ENCODE results near the gene P2RX3.

The P2RX3 gene

DNA sequence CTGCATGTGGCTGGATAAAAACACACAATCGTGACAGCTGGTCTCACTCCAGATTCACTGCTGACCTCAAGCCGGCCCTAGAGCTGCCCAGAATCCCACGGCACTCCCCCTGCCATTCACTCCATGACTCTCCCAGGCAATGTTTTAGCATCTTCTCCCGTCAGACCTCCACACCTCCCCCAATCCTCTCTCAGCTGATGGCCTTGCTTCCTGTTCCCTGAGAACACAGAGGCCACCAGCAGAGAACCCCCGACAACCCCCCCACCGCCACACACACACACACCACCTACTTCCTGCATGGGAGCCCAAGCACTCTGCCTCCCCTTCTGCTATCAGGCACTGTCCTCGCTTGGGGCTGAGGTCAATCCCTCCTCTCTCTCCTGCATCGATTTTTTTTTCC, 22.7 kb upstream of the P2RX3 start:
- no peak for TF ChIP-seq Cebpa-rat (IDR thresholded peaks at IDR 0.05)
- Histone ChIP-seq H3K27ac (0 out of 2 replicates have a peak overlapping the region, but pooled peaks have one; percentile 38), H3K4me2 (peak overlapping the region; percentile 37), H3K27me3 (no peaks in the 10 kb centered on the region), H3K36me3 (peaks cover 81% of the 10 kb centered on the region), H3K9ac (no peak overlapping the region), H3K4me3 (no peak overlapping the region), H3K9me3 (no peaks in the 10 kb centered on the region), H3K4me1 (peaks cover 32% of the 10 kb centered on the region), H4K20me1 (peaks cover 72% of the 10 kb centered on the region)

DNA sequence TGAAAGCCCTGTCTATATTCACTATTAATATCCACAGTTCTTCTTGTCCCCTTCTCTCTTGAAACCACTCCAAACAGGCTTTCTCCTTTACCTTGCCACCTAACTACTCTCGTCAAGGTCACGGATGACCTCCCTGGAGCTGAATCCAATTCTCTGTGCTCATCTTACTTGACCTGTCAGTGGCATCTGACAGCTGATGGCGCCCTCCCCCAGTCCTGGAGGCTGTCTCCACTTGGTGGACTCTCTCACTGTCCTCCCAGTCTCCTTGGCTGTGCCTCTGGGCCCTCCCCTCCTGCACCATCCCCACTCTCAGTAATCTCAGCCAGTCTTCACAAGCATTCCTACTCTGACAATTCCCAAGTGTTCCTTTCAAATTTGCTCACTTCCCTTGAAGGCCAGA, 22.1 kb upstream of the P2RX3 start:
- Histone ChIP-seq H3K9ac (no peak overlapping the region), H3K27ac (no peak overlapping the region), H4K20me1 (peaks cover 72% of the 10 kb centered on the region), H3K9me3 (no peaks in the 10 kb centered on the region), H3K4me3 (no peak overlapping the region), H3K4me1 (peaks cover 27% of the 10 kb centered on the region), H3K36me3 (peaks cover 83% of the 10 kb centered on the region), H3K4me2 (peak overlapping the region; percentile 37), H3K27me3 (no peaks in the 10 kb centered on the region)
- TF ChIP-seq Cebpa-rat (IDR thresholded peaks at IDR 0.05), result no peak

DNA sequence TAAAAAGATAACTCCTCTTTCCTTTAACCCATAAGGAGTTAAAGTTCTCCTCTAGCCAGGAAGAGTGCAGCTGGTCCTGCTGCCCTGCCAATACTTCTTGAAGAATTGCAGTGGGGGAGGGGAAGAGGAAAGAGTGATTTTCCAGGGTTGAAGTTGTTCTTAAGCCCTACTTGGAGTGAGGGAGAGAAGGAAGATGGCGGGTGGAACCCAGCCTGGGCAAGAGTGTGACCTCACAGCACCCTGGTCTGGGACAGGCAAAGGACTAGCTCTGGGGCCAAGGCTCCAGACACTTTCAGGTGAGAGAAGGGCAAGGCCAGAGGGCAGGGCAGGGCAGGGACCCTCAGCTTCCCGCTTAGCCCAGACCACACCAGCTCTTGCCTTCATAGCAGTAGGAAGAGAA, 20.0 kb upstream of the P2RX3 start:
- no peaks in the 10 kb centered on the region for H3K27me3 ChIP-seq
- peaks cover 76% of the 10 kb centered on the region for H4K20me1 ChIP-seq
- no peak overlapping the region for H3K9ac ChIP-seq
- peaks cover 30% of the 10 kb centered on the region for H3K4me1 ChIP-seq
- H3K4me2 ChIP-seq, result no peak overlapping the region
- H3K9me3 ChIP-seq, result no peaks in the 10 kb centered on the region
- H3K27ac ChIP-seq, result no peak overlapping the region
- H3K4me3 ChIP-seq, result no peak overlapping the region
- no peak for TF ChIP-seq Cebpa-rat (IDR thresholded peaks at IDR 0.05)
- peaks cover 74% of the 10 kb centered on the region for H3K36me3 ChIP-seq

DNA sequence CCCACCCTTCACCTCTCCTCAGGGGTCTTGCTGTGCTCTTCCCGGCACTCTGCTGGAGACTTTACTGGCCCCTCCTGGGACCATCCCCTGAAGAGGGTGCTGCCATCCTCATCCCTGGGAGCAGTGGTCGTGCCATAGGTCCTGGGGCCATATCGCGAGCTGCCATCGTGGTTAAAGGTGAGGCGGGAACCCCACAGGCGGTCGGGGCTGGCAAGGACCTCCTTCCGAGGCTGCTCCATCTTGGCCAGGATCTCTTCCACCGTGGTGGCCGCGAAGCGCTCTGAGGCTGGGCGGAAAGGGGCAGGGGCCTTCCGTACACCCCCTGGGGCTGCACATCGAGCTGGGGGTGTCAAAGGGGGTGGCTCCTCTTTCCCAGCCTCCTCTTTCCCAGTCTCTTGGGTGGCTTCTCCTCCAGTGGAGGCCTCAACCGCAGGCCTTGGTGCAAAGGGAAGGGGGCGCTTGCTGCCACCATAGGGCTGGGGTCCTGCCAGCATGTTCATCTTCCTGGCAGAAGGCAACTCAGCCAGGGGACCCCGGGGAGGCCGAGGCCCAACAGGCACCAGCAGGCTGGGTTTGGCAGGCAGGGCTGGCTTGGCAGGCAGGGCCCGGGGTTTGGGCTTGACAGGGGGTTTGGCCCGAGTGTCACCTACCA, 18.0 kb upstream of the P2RX3 start:
- Histone ChIP-seq H3K4me1 (peaks cover 39% of the 10 kb centered on the region), H3K4me3 (no peak overlapping the region), H3K9ac (no peak overlapping the region), H3K9me3 (no peaks in the 10 kb centered on the region), H3K27ac (no peak overlapping the region), H3K4me2 (no peak overlapping the region), H3K36me3 (peaks cover 54% of the 10 kb centered on the region), H4K20me1 (peaks cover 74% of the 10 kb centered on the region), H3K27me3 (no peaks in the 10 kb centered on the region)
- no peak for TF ChIP-seq Cebpa-rat (IDR thresholded peaks at IDR 0.05)

DNA sequence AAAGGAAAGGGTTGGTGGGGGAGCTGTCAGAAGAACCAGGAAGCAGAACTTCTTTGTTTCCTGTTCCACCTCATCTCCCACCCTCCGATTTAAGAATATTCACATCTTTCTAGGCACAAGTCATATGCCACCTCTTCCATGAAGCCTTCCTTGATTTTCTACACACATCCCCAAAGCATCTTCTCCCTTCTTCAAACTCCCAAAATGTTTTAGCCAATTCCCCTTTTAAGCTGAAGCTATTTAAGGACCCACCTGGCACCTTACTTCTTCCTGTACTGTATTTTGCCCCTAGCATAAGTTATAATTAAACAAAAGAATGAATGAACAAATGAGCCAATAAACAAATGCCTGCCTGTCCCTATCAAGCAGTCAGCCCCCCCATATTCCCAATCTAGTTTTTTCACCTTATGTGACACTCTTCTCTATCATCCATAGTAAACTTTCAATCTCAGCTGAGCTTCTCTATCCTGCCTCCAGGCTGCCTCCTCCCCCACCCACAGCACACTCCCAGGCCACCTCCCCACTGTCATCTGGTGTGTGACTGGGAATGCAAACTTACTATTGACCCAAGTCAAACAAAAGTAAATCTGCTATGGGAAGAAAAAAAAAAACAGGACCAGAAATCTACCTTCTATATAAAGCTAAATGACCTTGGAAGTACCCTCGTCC, 17.3 kb upstream of the P2RX3 start:
- Histone ChIP-seq H3K27ac (no peak overlapping the region), H3K4me3 (no peak overlapping the region), H3K9ac (no peak overlapping the region), H3K4me2 (no peak overlapping the region), H3K36me3 (peaks cover 49% of the 10 kb centered on the region), H3K4me1 (peaks cover 39% of the 10 kb centered on the region), H3K9me3 (no peaks in the 10 kb centered on the region), H3K27me3 (no peaks in the 10 kb centered on the region), H4K20me1 (peaks cover 68% of the 10 kb centered on the region)
- TF ChIP-seq Cebpa-rat (IDR thresholded peaks at IDR 0.05), result no peak

DNA sequence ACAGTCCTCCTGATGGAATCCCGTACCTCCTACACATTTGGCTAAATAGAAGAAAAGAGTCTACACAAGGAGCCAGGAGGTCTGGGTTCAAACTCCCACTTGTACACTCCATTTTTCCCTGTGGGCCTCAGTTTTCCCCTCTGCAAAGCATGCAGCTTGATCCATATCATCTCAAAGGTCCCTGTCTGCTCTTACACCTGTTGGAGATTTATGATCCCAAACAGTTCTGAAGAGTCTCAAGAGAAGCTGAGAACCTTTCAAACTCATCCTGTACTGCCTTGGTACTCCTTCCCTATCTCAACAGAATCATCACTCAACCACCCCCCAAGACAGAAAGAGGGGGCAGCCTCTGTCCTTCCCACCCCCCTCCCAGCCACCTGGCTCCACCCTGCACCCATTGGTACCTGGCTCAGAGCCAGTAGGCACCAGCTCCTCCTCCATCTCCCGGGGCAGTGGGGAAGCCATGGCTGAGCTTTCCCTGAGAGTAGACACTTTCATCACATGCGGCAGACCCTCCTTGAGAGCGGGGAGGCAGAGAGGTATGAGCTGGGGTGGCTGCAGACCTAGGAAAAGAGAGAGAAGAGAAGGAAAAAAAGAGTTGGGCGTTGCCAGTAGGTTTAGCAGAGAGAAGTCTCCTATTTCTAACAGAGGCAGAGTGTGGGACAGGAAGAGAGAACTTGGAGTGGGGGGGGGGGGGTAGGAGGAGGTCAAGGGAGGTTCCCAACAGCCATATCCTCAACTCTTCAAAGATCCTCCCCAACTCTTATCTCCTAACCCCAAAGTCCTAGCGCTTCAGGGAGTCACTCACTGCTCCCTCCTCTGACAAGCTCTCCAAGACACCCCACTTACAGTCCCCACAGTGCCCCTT, 16.5 kb upstream of the P2RX3 start:
- Histone ChIP-seq H3K4me1 (peaks cover 42% of the 10 kb centered on the region), H3K27ac (no peak overlapping the region), H3K4me3 (no peak overlapping the region), H3K9ac (no peak overlapping the region), H3K9me3 (no peaks in the 10 kb centered on the region), H3K36me3 (peaks cover 49% of the 10 kb centered on the region), H4K20me1 (peaks cover 60% of the 10 kb centered on the region), H3K27me3 (no peaks in the 10 kb centered on the region), H3K4me2 (peak overlapping the region; percentile 98; the same call in 1 of the 2 replicates)
- no peak for TF ChIP-seq Cebpa-rat (IDR thresholded peaks at IDR 0.05)

DNA sequence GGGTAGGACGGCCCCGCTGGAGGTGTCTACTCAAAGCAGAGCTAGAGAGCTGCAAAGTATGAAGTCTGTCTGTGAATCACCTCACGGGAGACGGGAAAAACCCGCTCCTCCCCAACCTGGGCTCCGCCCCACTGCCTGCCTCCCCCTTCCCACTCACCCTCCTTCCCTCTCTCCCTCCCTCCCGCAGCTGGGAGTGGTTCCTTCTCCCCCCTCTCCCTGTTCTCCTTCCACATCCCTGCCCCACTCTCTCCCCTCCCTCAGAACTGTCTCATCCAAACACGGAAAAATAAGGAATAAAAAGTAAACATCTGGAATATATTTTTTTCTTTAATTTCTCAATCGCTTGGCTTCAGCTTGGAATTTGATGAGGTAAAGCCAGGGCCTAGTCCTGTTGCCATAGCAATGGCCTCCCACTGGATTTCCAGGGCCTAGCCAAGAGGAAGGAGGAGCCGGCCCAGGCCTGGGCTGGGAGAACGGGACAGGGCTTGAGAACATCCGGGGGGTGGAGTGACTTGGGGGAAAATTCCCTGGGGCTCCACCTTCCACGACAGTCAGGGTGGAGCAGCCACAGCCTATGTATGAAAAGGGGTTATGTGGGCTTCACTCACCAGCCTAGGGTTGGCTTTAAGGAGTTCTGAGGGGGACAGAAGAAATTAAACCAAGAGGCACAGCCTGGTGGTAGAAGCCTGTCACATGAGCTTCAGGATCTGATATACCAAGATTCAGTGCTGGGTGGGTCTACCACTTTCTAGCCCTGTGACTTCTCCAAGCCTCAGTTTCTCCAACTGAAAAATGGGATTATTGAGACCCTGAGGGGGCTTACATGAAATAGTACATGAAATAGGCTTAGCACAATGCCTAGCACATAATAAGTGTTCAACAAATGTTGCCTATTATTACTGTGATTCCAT, 15.6 kb upstream of the P2RX3 start:
- Histone ChIP-seq H3K4me3 (no peak overlapping the region), H3K36me3 (peaks cover 49% of the 10 kb centered on the region), H3K9ac (no peak overlapping the region), H3K9me3 (no peaks in the 10 kb centered on the region), H4K20me1 (peaks cover 51% of the 10 kb centered on the region), H3K27ac (no peak overlapping the region), H3K27me3 (no peaks in the 10 kb centered on the region), H3K4me2 (peak overlapping the region; percentile 98), H3K4me1 (peaks cover 45% of the 10 kb centered on the region)
- no peak for TF ChIP-seq Cebpa-rat (IDR thresholded peaks at IDR 0.05)

DNA sequence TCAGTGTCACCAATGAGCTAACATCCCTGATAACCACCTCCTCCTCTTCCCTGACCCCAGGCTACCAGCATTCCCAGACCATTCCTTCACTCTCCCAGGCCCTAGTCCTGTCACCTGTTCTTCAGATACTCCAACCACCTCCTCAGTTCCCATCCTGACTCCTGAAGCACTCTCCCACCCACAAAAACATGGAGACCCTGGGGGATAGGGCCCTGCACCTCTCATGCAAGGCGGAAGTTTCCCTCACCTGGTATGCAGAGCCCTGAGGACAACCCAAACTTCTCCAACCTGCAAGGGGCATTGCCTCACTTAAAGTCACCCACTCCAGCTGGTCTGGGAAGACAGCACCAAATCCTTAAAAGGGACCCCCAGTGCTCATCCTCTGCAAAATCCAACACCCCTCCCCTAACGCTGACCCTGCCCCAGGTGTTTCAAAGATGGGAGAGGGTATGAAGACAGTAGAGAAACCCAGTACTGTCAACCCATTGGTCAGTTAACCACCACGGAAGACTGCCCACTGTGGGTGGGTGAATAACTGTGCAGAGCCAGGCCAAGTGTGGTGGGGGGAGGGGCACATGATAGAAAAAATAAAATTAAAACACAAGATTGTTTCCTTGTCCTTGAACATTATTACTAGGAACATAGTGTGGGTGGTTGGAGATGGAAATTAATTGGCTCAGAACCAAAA, 14.8 kb upstream of the P2RX3 start:
- Histone ChIP-seq H4K20me1 (peaks cover 46% of the 10 kb centered on the region), H3K9me3 (no peaks in the 10 kb centered on the region), H3K4me1 (peaks cover 45% of the 10 kb centered on the region), H3K4me2 (peak overlapping the region; percentile 98), H3K9ac (peak overlapping the region; percentile 79; the same call in 1 of the 2 replicates), H3K36me3 (peaks cover 49% of the 10 kb centered on the region), H3K27ac (no peak overlapping the region), H3K4me3 (peak overlapping the region; percentile 72), H3K27me3 (no peaks in the 10 kb centered on the region)
- no peak for TF ChIP-seq Cebpa-rat (IDR thresholded peaks at IDR 0.05)

DNA sequence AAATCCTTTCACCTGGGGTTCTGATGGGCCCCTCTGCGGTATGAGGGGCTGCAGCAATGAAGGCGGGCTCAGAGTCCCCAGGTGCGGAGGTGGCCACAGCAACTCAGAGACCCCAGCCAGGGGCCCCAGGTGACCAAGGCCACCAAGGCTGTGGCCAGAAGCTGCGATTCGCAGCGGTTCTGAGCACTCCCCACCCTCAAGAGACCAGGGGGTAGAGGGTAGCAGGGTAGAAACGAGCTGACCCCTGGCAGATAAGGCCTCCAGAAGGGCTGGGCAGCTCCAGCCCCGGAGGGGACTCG, 14.3 kb upstream of the P2RX3 start:
- H3K36me3 ChIP-seq, result peaks cover 49% of the 10 kb centered on the region
- peak overlapping the region; percentile 98 for H3K4me2 ChIP-seq
- H3K4me1 ChIP-seq, result peaks cover 45% of the 10 kb centered on the region
- H4K20me1 ChIP-seq, result peaks cover 43% of the 10 kb centered on the region
- peak overlapping the region; percentile 72 for H3K4me3 ChIP-seq
- no peak for TF ChIP-seq Cebpa-rat (IDR thresholded peaks at IDR 0.05)
- H3K27me3 ChIP-seq, result no peaks in the 10 kb centered on the region
- peak overlapping the region; percentile 79 for H3K9ac ChIP-seq
- H3K9me3 ChIP-seq, result no peaks in the 10 kb centered on the region
- H3K27ac ChIP-seq, result peak overlapping the region; percentile 64

Data from BLaER1 (cell line).